Measurements from ENCODE around the gene AGAP1.

The AGAP1 gene

GRCh38 chr2:236026841-236027240, 533.0 kb downstream of the AGAP1 start:
- DNase-seq, result no peak

- DNase-seq, result no peak
Observed at GRCh38 chr2:236028066-236028465, 534.2 kb downstream of the AGAP1 start.

- DNase-seq, result no peak
Observed at GRCh38 chr2:236033462-236033861, 539.6 kb downstream of the AGAP1 start.

- no peak for DNase-seq
Observed at GRCh38 chr2:236034974-236035373, 541.1 kb downstream of the AGAP1 start.

GRCh38 chr2:236036045-236036444, 542.2 kb downstream of the AGAP1 start:
- no peak for DNase-seq

GRCh38 chr2:236038096-236038495, 544.3 kb downstream of the AGAP1 start:
- no peak for DNase-seq

- DNase-seq, result no peak
Observed at GRCh38 chr2:236040600-236041328, 546.9 kb downstream of the AGAP1 start.

GRCh38 chr2:236041616-236042015, 547.8 kb downstream of the AGAP1 start:
- DNase-seq, result no peak

- no peak for DNase-seq
Observed at GRCh38 chr2:236042087-236042486, 548.2 kb downstream of the AGAP1 start.

GRCh38 chr2:236044191-236044590, 550.3 kb downstream of the AGAP1 start:
- no peak for DNase-seq

GRCh38 chr2:236045251-236046235, 551.7 kb downstream of the AGAP1 start:
- DNase-seq, result no peak

GRCh38 chr2:236046715-236047114, 552.9 kb downstream of the AGAP1 start:
- no peak for DNase-seq

GRCh38 chr2:236047176-236047575, 553.3 kb downstream of the AGAP1 start:
- DNase-seq, result no peak

- DNase-seq, result no peak
Observed at GRCh38 chr2:236047886-236048540, 554.2 kb downstream of the AGAP1 start.

- DNase-seq, result no peak
Observed at GRCh38 chr2:236049981-236050380, 556.1 kb downstream of the AGAP1 start.

GRCh38 chr2:236051351-236051750, 557.5 kb downstream of the AGAP1 start:
- no peak for DNase-seq

GRCh38 chr2:236051806-236052205, 558.0 kb downstream of the AGAP1 start:
- DNase-seq, result no peak

- no peak for DNase-seq
Observed at GRCh38 chr2:236052206-236052605, 558.4 kb downstream of the AGAP1 start.

- DNase-seq, result no peak
Observed at GRCh38 chr2:236052926-236053821, 559.3 kb downstream of the AGAP1 start.

GRCh38 chr2:236054125-236054524, 560.3 kb downstream of the AGAP1 start:
- no peak for DNase-seq

- no peak for DNase-seq
Observed at GRCh38 chr2:236054621-236055305, 560.9 kb downstream of the AGAP1 start.

GRCh38 chr2:236055471-236055870, 561.6 kb downstream of the AGAP1 start:
- no peak for DNase-seq

Measured in activated CD4-positive, alpha-beta T cell treated with anti-CD3 and anti-CD28 coated beads, Interleukin-2, amount 50 U/mL, for 1 hour (primary cell).